PFSK-1 (cell line): ENCODE measurements around the gene FRMD4A.

ENCODE experiments used
- POLR2AphosphoS5 ChIP-seq: IDR thresholded peaks from 2 replicates; pipeline ENCODE4 v1.6.1; 2012; ENCODE audit warnings: low read depth, mild to moderate bottlenecking, control low read depth, low read length, moderate library complexity
- SIN3A ChIP-seq: IDR thresholded peaks from 2 replicates; pipeline ENCODE4 v1.6.1; 2012; ENCODE audit warnings: mild to moderate bottlenecking, low read length, moderate library complexity, borderline replicate concordance; ENCODE audit not compliant: insufficient read depth
- TAF1 ChIP-seq: IDR thresholded peaks from 2 replicates; pipeline ENCODE4 v1.6.1; 2012; ENCODE audit warnings: low read length, control low read depth, borderline replicate concordance; ENCODE audit not compliant: insufficient read depth
- TF ChIP-seq, protein P1 (sequence below), 2 experiments: IDR thresholded peaks; 2 replicates each; pipeline versions ENCODE4 v1.6.1 to v1.8.0; 2011 to 2012; ENCODE audit warnings: low read depth in 2 of 2, low read length in 2 of 2, control low read depth in 1 of 2, inconsistent platforms in 1 of 2, mild to moderate bottlenecking in 1 of 2, moderate library complexity in 1 of 2; ENCODE audit not compliant: insufficient read depth in 1 of 2

DNA sequence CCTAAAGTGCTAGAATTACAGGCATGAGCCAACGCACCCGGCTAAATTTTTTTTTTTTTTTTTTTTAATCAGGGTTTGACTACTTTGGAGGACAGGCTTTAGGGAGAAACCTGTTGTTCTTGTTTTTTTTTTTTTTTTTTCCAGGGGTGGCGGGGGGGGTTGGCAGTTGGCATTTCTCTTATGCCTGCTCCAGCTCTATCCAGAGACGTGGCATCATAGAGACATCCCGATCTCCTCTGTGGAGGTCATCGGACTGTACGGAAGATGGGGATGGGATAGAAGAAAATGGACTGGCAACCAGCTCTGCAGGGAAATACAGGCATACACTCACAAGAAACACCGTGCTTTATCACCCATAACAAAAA lies 613.2 kb downstream of the FRMD4A start:
- no peak for TF ChIP-seq SIN3A
- TF ChIP-seq, protein P1, sequence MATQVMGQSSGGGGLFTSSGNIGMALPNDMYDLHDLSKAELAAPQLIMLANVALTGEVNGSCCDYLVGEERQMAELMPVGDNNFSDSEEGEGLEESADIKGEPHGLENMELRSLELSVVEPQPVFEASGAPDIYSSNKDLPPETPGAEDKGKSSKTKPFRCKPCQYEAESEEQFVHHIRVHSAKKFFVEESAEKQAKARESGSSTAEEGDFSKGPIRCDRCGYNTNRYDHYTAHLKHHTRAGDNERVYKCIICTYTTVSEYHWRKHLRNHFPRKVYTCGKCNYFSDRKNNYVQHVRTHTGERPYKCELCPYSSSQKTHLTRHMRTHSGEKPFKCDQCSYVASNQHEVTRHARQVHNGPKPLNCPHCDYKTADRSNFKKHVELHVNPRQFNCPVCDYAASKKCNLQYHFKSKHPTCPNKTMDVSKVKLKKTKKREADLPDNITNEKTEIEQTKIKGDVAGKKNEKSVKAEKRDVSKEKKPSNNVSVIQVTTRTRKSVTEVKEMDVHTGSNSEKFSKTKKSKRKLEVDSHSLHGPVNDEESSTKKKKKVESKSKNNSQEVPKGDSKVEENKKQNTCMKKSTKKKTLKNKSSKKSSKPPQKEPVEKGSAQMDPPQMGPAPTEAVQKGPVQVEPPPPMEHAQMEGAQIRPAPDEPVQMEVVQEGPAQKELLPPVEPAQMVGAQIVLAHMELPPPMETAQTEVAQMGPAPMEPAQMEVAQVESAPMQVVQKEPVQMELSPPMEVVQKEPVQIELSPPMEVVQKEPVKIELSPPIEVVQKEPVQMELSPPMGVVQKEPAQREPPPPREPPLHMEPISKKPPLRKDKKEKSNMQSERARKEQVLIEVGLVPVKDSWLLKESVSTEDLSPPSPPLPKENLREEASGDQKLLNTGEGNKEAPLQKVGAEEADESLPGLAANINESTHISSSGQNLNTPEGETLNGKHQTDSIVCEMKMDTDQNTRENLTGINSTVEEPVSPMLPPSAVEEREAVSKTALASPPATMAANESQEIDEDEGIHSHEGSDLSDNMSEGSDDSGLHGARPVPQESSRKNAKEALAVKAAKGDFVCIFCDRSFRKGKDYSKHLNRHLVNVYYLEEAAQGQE (IDR thresholded peaks at IDR 0.05; ENCODE audit: insufficient read depth in 1 of 2, low read depth in 2 of 2, low read length in 2 of 2): no peak
- TF ChIP-seq TAF1: no peak
- no peak for TF ChIP-seq POLR2AphosphoS5
